Liver (tissue), 9 donors: ENCODE data around the gene MICAL3. TPM values are rescaled to one million over a fixed set of nuclear protein-coding genes. Genes with fewer than 3 reads are reported as not detected.

Source experiments
- DNase-seq: peaks from one replicate; pipeline ENCODE4 v3.0.0-alpha.2; 2017; ENCODE audit warnings: low spot score
- H3K27ac ChIP-seq, 2 donors: one replicate each; pipeline ENCODE4 v1.7.0; 2013; ENCODE audit warnings: inconsistent platforms in 2 of 2, low read length in 2 of 2, control low read depth in 1 of 2, low read depth in 1 of 2, mild to moderate bottlenecking in 1 of 2
- H3K27me3 ChIP-seq, 4 donors: one replicate each; pipeline versions ENCODE4 v1.6.1 to v1.7.0; 2013; ENCODE audit warnings: low read length in 3 of 4, inconsistent platforms in 1 of 4, mild to moderate bottlenecking in 1 of 4, moderate library complexity in 1 of 4; ENCODE audit not compliant: control insufficient read depth in 4 of 4, insufficient read depth in 4 of 4
- H3K36me3 ChIP-seq, 4 donors: one replicate each; pipeline versions ENCODE4 v1.6.1 to v1.7.0; 2013; ENCODE audit warnings: low read length in 3 of 4, mild to moderate bottlenecking in 3 of 4, low read depth in 1 of 4, moderate library complexity in 1 of 4; ENCODE audit not compliant: control insufficient read depth in 4 of 4, insufficient read depth in 3 of 4
- H3K4me1 ChIP-seq, 4 donors: one replicate each; pipeline versions ENCODE4 v1.6.1 to v1.7.0; 2013; ENCODE audit warnings: low read length in 3 of 4, mild to moderate bottlenecking in 3 of 4, moderate library complexity in 1 of 4; ENCODE audit not compliant: control insufficient read depth in 4 of 4, insufficient read depth in 4 of 4
- H3K4me3 ChIP-seq, 3 donors: one replicate each; pipeline versions ENCODE4 v1.6.1 to v1.7.0; 2013; ENCODE audit warnings: low read length in 3 of 3, control low read depth in 1 of 3, low read depth in 1 of 3, mild to moderate bottlenecking in 1 of 3
- H3K9ac ChIP-seq, 2 donors: one replicate each; pipeline ENCODE4 v1.7.0; 2013; ENCODE audit warnings: low read length in 2 of 2, mild to moderate bottlenecking in 2 of 2, moderate library complexity in 2 of 2, control low read depth in 1 of 2, low read depth in 1 of 2
- H3K9me3 ChIP-seq, 4 donors: one replicate each; pipeline versions ENCODE4 v1.6.1 to v1.7.0; 2013; ENCODE audit warnings: low read length in 3 of 4; ENCODE audit not compliant: control insufficient read depth in 4 of 4
- ATF3 ChIP-seq: IDR thresholded peaks from 2 replicates; pipeline ENCODE4 v1.6.1; 2016; ENCODE audit warnings: antibody characterized with exemption
- CTCF ChIP-seq: fragments of 150-350 bp; IDR thresholded peaks from 2 replicates; pipeline ENCODE4 v1.5.1; 2017; ENCODE audit warnings: improper control_type of control experiment, low read depth, low read length; ENCODE audit not compliant: missing input control
- EGR1 ChIP-seq, 2 donors: IDR thresholded peaks; 2 replicates each; pipeline ENCODE4 v1.6.1; 2016 to 2018; ENCODE audit warnings: antibody characterized with exemption in 2 of 2, low read depth in 2 of 2
- FOXA1 ChIP-seq: IDR thresholded peaks from 2 replicates; pipeline ENCODE4 v1.6.1; 2016; ENCODE audit warnings: antibody characterized with exemption
- FOXA2 ChIP-seq: IDR thresholded peaks from 2 replicates; pipeline ENCODE4 v1.6.1; 2016; ENCODE audit warnings: antibody characterized with exemption
- GABPA ChIP-seq, 2 donors: IDR thresholded peaks in 1 of 2; conservative IDR thresholded peaks in 1 of 2; 2 replicates each; pipeline ENCODE4 v1.6.1; 2016; ENCODE audit warnings: antibody characterized with exemption in 2 of 2, mild to moderate bottlenecking in 1 of 2, moderate library complexity in 1 of 2
- HNF4A ChIP-seq, 2 donors: conservative IDR thresholded peaks; 2 replicates each; pipeline ENCODE4 v1.6.1; 2016; ENCODE audit warnings: antibody characterized with exemption in 2 of 2, mild to moderate bottlenecking in 2 of 2
- HNF4G ChIP-seq: IDR thresholded peaks from 2 replicates; pipeline ENCODE4 v1.6.1; 2016; ENCODE audit warnings: antibody characterized with exemption
- JUND ChIP-seq, 2 donors: IDR thresholded peaks; 2 replicates each; pipeline ENCODE4 v1.6.1; 2016; ENCODE audit warnings: antibody characterized with exemption in 2 of 2
- MAX ChIP-seq: IDR thresholded peaks from 2 replicates; pipeline ENCODE4 v1.6.1; 2016; ENCODE audit warnings: antibody characterized with exemption
- NR2F2 ChIP-seq: IDR thresholded peaks from 2 replicates; pipeline ENCODE4 v1.6.1; 2016; ENCODE audit warnings: antibody characterized with exemption
- RAD21 ChIP-seq, 2 donors: IDR thresholded peaks; 2 replicates each; pipeline ENCODE4 v1.6.1; 2016; ENCODE audit warnings: antibody characterized with exemption in 2 of 2, mild to moderate bottlenecking in 2 of 2
- REST ChIP-seq: IDR thresholded peaks from 2 replicates; pipeline ENCODE4 v1.6.1; 2016; ENCODE audit warnings: antibody characterized with exemption, mild to moderate bottlenecking
- RXRA ChIP-seq, 2 donors: IDR thresholded peaks; 2 replicates each; pipeline ENCODE4 v1.6.1; 2017 to 2018; ENCODE audit warnings: antibody characterized with exemption in 2 of 2, mild to moderate bottlenecking in 1 of 2
- SP1 ChIP-seq: IDR thresholded peaks from 2 replicates; pipeline ENCODE4 v1.6.1; 2018; ENCODE audit warnings: antibody characterized with exemption, mild to moderate bottlenecking
- YY1 ChIP-seq: IDR thresholded peaks from 2 replicates; pipeline ENCODE4 v1.6.1; 2016; ENCODE audit warnings: antibody characterized with exemption, mild to moderate bottlenecking
- WGBS: extraction: QIAGEN DNeasy Blood & Tissue Kit; methylation state at CpG from one replicate; pipeline ENCODE4 v1.1.7; 2013; 5-methylcytosine and 5-hydroxymethylcytosine counted together
- polyA plus RNA-seq, 2 donors: library from polyadenylated mRNA; stranded (reverse) in 1 of 2; unstranded in 1 of 2; fragments of 200-250 nt in 1 of 2; fragments of >200 nt in 1 of 2; fragmentation: Nextera tagmentation in 1 of 2; extraction: Ambion mirVana in 1 of 2; gene quantifications; one replicate each; pipeline versions ENCODE4 v1.2.1 to v1.2.3, GENCODE V29; 2013 to 2015
- total RNA-seq, 2 donors: library from RNA; depleted of rRNA; stranded (reverse); fragments of >200 nt; gene quantifications; one replicate each; pipeline ENCODE4 v1.2.3, GENCODE V29; 2014
- donor health status: healthy.
- donor health status: healthy.
- donor health status: healthy.
- donor health status: healthy.
- donor health status: healthy.

MICAL3 gene
- total and polyA plus RNA-seq, 4 donors: 6.4 to 38.4 (median 23.4) TPM

- H3K4me1 ChIP-seq: peaks cover 13 to 66% (median 59%) of the 10 kb centered on the region in 4 donors
- H3K27ac ChIP-seq: peak overlapping the region; percentile 59 to 70
- no peak overlapping the region for H3K9ac ChIP-seq
- 69% methylated on average over 19 of the region's 19 CpGs for WGBS
- H3K36me3 ChIP-seq: no peaks in the 10 kb centered on the region
- no peak for TF ChIP-seq GABPA (IDR thresholded peaks at IDR 0.05 in 1 of 2, conservative IDR thresholded peaks at IDR 0.05 in 1 of 2)
- no peak for DNase-seq
- H3K9me3 ChIP-seq: no peaks in the 10 kb centered on the region
- no peak overlapping the region for H3K4me3 ChIP-seq
- no peaks in the 10 kb centered on the region for H3K27me3 ChIP-seq
These were observed 253.9 kb downstream of the MICAL3 start for GRCh38 chr22:17770180-17771077.

GRCh38 chr22:17769716-17770082 lies 254.7 kb downstream of the MICAL3 start:
- Histone ChIP-seq H3K9me3 (no peaks in the 10 kb centered on the region), H3K27me3 (no peaks in the 10 kb centered on the region), H3K4me3 (no peak overlapping the region), H3K4me1 (peaks cover 13 to 67% (median 62%) of the 10 kb centered on the region in 4 donors), H3K27ac (peak overlapping the region; percentile 59 to 70), H3K36me3 (no peaks in the 10 kb centered on the region), H3K9ac (no peak overlapping the region)
- TF ChIP-seq CTCF (no peak), HNF4A (conservative IDR thresholded peaks at IDR 0.05) (peak; percentile 56 to 78), ATF3 (no peak), RAD21 (IDR thresholded peaks at IDR 0.05) (no peak), HNF4G (peak; percentile 26), YY1 (peak; percentile 71), NR2F2 (no peak), FOXA1 (no peak), MAX (peak; percentile 35), JUND (IDR thresholded peaks at IDR 0.05) (no peak), FOXA2 (peak; percentile 10), REST (peak; percentile 26), SP1 (peak; percentile 23), EGR1 (IDR thresholded peaks at IDR 0.05; ENCODE audit: low read depth in 2 of 2) (no peak), RXRA (IDR thresholded peaks at IDR 0.05) (peak; percentile 76 to 83)
- 24% methylated on average over 9 of the region's 9 CpGs for WGBS
- no peak for DNase-seq
